ENCODE measurements around the gene TOX2.

DNA sequence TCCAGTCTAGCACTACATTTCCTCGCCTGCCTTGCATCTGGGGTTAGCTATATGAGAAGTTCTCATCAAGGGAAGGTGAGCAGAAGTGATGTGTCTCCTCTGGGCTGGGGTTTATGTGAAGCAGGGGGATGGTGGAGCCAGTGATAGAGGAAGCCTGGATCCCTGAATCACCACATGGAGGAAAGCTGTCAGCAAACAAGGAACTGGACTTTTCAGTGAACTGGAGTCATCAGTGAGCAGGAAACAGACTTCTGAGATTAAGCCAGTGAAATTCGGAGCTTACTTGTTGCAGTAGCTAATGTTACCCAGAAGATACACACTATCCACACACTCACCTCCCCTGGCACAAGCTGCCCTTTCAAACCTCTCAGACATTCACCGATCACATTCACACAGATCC, 13.4 kb upstream of the TOX2 start:
- TF ChIP-seq OVOL3 (tag by site-specific recombination; IDR thresholded peaks at IDR 0.05) (no peak), ZBTB11 (tag by site-specific recombination; conservative IDR thresholded peaks at IDR 0.05; ENCODE audit: low read depth) (no peak), BCL6B (tag by site-specific recombination; IDR thresholded peaks at IDR 0.05) (no peak), YY1 (tag by site-specific recombination; IDR thresholded peaks at IDR 0.05) (no peak), ZBTB20 (tag by site-specific recombination; IDR thresholded peaks at IDR 0.05) (no peak), REST (tag by site-specific recombination; IDR thresholded peaks at IDR 0.05) (no peak), ZNF776 (tag by site-specific recombination; IDR thresholded peaks at IDR 0.05; ENCODE audit: borderline replicate concordance) (no peak), ZNF747 (tag by site-specific recombination; IDR thresholded peaks at IDR 0.05) (no peak), ZNF558 (tag by site-specific recombination; IDR thresholded peaks at IDR 0.05) (no peak), TCF7L2 (IDR thresholded peaks at IDR 0.05; ENCODE audit: borderline replicate concordance, low read depth, low read length) (no peak), SP3 (tag by site-specific recombination; IDR thresholded peaks at IDR 0.05) (no peak)
- TF ChIP-seq, protein P1, sequence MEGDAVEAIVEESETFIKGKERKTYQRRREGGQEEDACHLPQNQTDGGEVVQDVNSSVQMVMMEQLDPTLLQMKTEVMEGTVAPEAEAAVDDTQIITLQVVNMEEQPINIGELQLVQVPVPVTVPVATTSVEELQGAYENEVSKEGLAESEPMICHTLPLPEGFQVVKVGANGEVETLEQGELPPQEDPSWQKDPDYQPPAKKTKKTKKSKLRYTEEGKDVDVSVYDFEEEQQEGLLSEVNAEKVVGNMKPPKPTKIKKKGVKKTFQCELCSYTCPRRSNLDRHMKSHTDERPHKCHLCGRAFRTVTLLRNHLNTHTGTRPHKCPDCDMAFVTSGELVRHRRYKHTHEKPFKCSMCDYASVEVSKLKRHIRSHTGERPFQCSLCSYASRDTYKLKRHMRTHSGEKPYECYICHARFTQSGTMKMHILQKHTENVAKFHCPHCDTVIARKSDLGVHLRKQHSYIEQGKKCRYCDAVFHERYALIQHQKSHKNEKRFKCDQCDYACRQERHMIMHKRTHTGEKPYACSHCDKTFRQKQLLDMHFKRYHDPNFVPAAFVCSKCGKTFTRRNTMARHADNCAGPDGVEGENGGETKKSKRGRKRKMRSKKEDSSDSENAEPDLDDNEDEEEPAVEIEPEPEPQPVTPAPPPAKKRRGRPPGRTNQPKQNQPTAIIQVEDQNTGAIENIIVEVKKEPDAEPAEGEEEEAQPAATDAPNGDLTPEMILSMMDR (tag by site-specific recombination; IDR thresholded peaks at IDR 0.05), result no peak
- TF ChIP-seq, protein P2, sequence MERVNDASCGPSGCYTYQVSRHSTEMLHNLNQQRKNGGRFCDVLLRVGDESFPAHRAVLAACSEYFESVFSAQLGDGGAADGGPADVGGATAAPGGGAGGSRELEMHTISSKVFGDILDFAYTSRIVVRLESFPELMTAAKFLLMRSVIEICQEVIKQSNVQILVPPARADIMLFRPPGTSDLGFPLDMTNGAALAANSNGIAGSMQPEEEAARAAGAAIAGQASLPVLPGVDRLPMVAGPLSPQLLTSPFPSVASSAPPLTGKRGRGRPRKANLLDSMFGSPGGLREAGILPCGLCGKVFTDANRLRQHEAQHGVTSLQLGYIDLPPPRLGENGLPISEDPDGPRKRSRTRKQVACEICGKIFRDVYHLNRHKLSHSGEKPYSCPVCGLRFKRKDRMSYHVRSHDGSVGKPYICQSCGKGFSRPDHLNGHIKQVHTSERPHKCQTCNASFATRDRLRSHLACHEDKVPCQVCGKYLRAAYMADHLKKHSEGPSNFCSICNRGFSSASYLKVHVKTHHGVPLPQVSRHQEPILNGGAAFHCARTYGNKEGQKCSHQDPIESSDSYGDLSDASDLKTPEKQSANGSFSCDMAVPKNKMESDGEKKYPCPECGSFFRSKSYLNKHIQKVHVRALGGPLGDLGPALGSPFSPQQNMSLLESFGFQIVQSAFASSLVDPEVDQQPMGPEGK (tag by site-specific recombination; IDR thresholded peaks at IDR 0.05), result no peak

All from HEK293 (cell line).